ENCODE data around the gene NUP205.

Gene NUP205

GRCh38 chr7:135514856-135515255 lies 42.9 kb upstream of the NUP205 start:
- Histone ChIP-seq H3K9me3 (ENCODE audit: insufficient read depth, low read length, severe bottlenecking) (no peaks in the 10 kb centered on the region), H3K36me3 (ENCODE audit: insufficient read depth, low read length) (no peaks in the 10 kb centered on the region), H3K4me2 (ENCODE audit: insufficient read depth, low read length) (no peak overlapping the region), H2AFZ (ENCODE audit: low read depth, low read length) (no peak overlapping the region), H3K4me3 (ENCODE audit: low read depth in 1 of 2, low read length in 2 of 2) (no peak overlapping the region), H3K27ac (ENCODE audit: low read length) (no peak overlapping the region), H3K4me1 (ENCODE audit: insufficient read depth, low read length) (peaks cover 7% of the 10 kb centered on the region), H3K27me3 (ENCODE audit: insufficient read depth, low read length, poor library complexity) (no peaks in the 10 kb centered on the region), H4K20me1 (ENCODE audit: insufficient read depth, low read length) (no peaks in the 10 kb centered on the region), H3K79me2 (ENCODE audit: insufficient read depth, low read length) (peaks cover under 1% of the 10 kb centered on the region), H3K9ac (ENCODE audit: low read depth, low read length) (no peak overlapping the region)
- no peak for DNase-seq
- no peak for ATAC-seq (ENCODE audit: insufficient read depth, low read depth)
- TF ChIP-seq EZH2 (IDR thresholded peaks at IDR 0.05; ENCODE audit: borderline replicate concordance, low read depth, low read length, severe bottlenecking) (no peak), CTCF (IDR thresholded peaks at IDR 0.05; ENCODE audit: borderline replicate concordance, extremely low read depth, low read length, poor library complexity, severe bottlenecking) (no peak)

- Histone ChIP-seq H3K27me3 (ENCODE audit: insufficient read depth, low read length, poor library complexity) (no peaks in the 10 kb centered on the region), H3K4me2 (ENCODE audit: insufficient read depth, low read length) (no peak overlapping the region), H2AFZ (ENCODE audit: low read depth, low read length) (no peak overlapping the region), H3K79me2 (ENCODE audit: insufficient read depth, low read length) (no peaks in the 10 kb centered on the region), H3K4me1 (ENCODE audit: insufficient read depth, low read length) (no peaks in the 10 kb centered on the region), H3K9me3 (ENCODE audit: insufficient read depth, low read length, severe bottlenecking) (no peaks in the 10 kb centered on the region), H4K20me1 (ENCODE audit: insufficient read depth, low read length) (no peaks in the 10 kb centered on the region), H3K36me3 (ENCODE audit: insufficient read depth, low read length) (no peaks in the 10 kb centered on the region), H3K9ac (ENCODE audit: low read depth, low read length) (no peak overlapping the region), H3K27ac (ENCODE audit: low read length) (no peak overlapping the region), H3K4me3 (ENCODE audit: low read depth in 1 of 2, low read length in 2 of 2) (no peak overlapping the region)
- TF ChIP-seq CTCF (IDR thresholded peaks at IDR 0.05; ENCODE audit: borderline replicate concordance, extremely low read depth, low read length, poor library complexity, severe bottlenecking): no peak
- TF ChIP-seq EZH2 (IDR thresholded peaks at IDR 0.05; ENCODE audit: borderline replicate concordance, low read depth, low read length, severe bottlenecking): no peak
- ATAC-seq (ENCODE audit: insufficient read depth, low read depth): no peak
- no peak for DNase-seq
Measured at GRCh38 chr7:135517060-135517459, 40.7 kb upstream of the NUP205 start.

GRCh38 chr7:135518748-135519147 lies 39.0 kb upstream of the NUP205 start:
- ATAC-seq (ENCODE audit: insufficient read depth, low read depth) (no peak), DNase-seq (no peak)
- no peaks in the 10 kb centered on the region for H4K20me1 ChIP-seq (ENCODE audit: insufficient read depth, low read length)
- no peak overlapping the region for H3K4me3 ChIP-seq (ENCODE audit: low read depth in 1 of 2, low read length in 2 of 2)
- no peaks in the 10 kb centered on the region for H3K36me3 ChIP-seq (ENCODE audit: insufficient read depth, low read length)
- no peaks in the 10 kb centered on the region for H3K79me2 ChIP-seq (ENCODE audit: insufficient read depth, low read length)
- TF ChIP-seq CTCF (IDR thresholded peaks at IDR 0.05; ENCODE audit: borderline replicate concordance, extremely low read depth, low read length, poor library complexity, severe bottlenecking): no peak
- no peak for TF ChIP-seq EZH2 (IDR thresholded peaks at IDR 0.05; ENCODE audit: borderline replicate concordance, low read depth, low read length, severe bottlenecking)
- H3K27me3 ChIP-seq (ENCODE audit: insufficient read depth, low read length, poor library complexity): no peaks in the 10 kb centered on the region
- H3K4me1 ChIP-seq (ENCODE audit: insufficient read depth, low read length): no peaks in the 10 kb centered on the region
- H2AFZ ChIP-seq (ENCODE audit: low read depth, low read length): no peak overlapping the region
- H3K27ac ChIP-seq (ENCODE audit: low read length): no peak overlapping the region
- no peak overlapping the region for H3K4me2 ChIP-seq (ENCODE audit: insufficient read depth, low read length)
- no peaks in the 10 kb centered on the region for H3K9me3 ChIP-seq (ENCODE audit: insufficient read depth, low read length, severe bottlenecking)
- no peak overlapping the region for H3K9ac ChIP-seq (ENCODE audit: low read depth, low read length)

- Histone ChIP-seq H3K27me3 (ENCODE audit: insufficient read depth, low read length, poor library complexity) (no peaks in the 10 kb centered on the region), H3K27ac (ENCODE audit: low read length) (no peak overlapping the region), H3K79me2 (ENCODE audit: insufficient read depth, low read length) (no peaks in the 10 kb centered on the region), H3K4me3 (ENCODE audit: low read depth in 1 of 2, low read length in 2 of 2) (no peak overlapping the region), H3K36me3 (ENCODE audit: insufficient read depth, low read length) (no peaks in the 10 kb centered on the region), H3K9me3 (ENCODE audit: insufficient read depth, low read length, severe bottlenecking) (no peaks in the 10 kb centered on the region), H3K9ac (ENCODE audit: low read depth, low read length) (no peak overlapping the region), H3K4me2 (ENCODE audit: insufficient read depth, low read length) (no peak overlapping the region), H3K4me1 (ENCODE audit: insufficient read depth, low read length) (no peaks in the 10 kb centered on the region), H2AFZ (ENCODE audit: low read depth, low read length) (no peak overlapping the region), H4K20me1 (ENCODE audit: insufficient read depth, low read length) (no peaks in the 10 kb centered on the region)
- no peak for ATAC-seq (ENCODE audit: insufficient read depth, low read depth)
- TF ChIP-seq EZH2 (IDR thresholded peaks at IDR 0.05; ENCODE audit: borderline replicate concordance, low read depth, low read length, severe bottlenecking) (no peak), CTCF (IDR thresholded peaks at IDR 0.05; ENCODE audit: borderline replicate concordance, extremely low read depth, low read length, poor library complexity, severe bottlenecking) (no peak)
- no peak for DNase-seq
Measured at GRCh38 chr7:135519233-135519688, 38.5 kb upstream of the NUP205 start.

Measured in DND-41 (cell line).